K562 (cell line): ENCODE data around the gene STUM. TPM values are rescaled to one million over a fixed set of nuclear protein-coding genes. Genes with fewer than 3 reads are reported as not detected.

Source experiments
- ATAC-seq: fragments of 200-7000 bp; cut with Tn5 transposase; 3 replicates; pipeline ENCODE4 v1.9.1; 2020; ENCODE audit warnings: moderate library complexity
- BruUV-seq: library from RNA; stranded (reverse); fragments of 400-500 nt; replicated peaks from 2 replicates; lab custom pipeline; 2021; lab: Mats Ljungman, UMichigan
- CTCF ChIA-PET: fragments of 300-600 bp; formaldehyde crosslinking; extraction: SDS; loops from one replicate; lab custom pipeline; 2021; ENCODE audit warnings: low intra/inter-chr PET ratio; lab: Yijun Ruan, JAX
- POLR2A ChIA-PET: fragments of 300-600, 350-650 bp; sonication (Branson Sonifier 250); formaldehyde crosslinking; extraction: SDS; loops from one replicate; lab custom pipeline; 2021; ENCODE audit warnings: antibody characterized with exemption, inconsistent platforms; lab: Yijun Ruan, JAX
- DNase-seq, 4 experiments: peaks; one replicate each; pipeline versions ENCODE4 v3.0.0 to v3.0.0-alpha.2; 2011 to 2018; ENCODE audit warnings: low spot score in 3 of 4, mixed read lengths in 3 of 4; ENCODE audit errors: extremely low read depth in 1 of 4
- FAIRE-seq: peaks from 2 replicates; lab custom pipeline; 2011; peaks lifted over from hg19 to GRCh38; lab: Jason Lieb, UNC
- H2AFZ ChIP-seq: 2 replicates; pipeline ENCODE4 v1.6.0; 2011; ENCODE audit warnings: low read depth, low read length, control low read depth, inconsistent platforms
- H3K27ac ChIP-seq: fragments of 200-600 bp; 3 replicates; pipeline ENCODE4 v1.8.0; 2011; ENCODE audit warnings: low read depth, mild to moderate bottlenecking, control low read depth, inconsistent platforms, low read length, moderate library complexity, mixed read lengths; ENCODE audit errors: extremely low read depth
- H3K27me3 ChIP-seq, 2 experiments: fragments of 300-600 bp in 1 of 2; 2 replicates in 1 of 2; 3 replicates in 1 of 2; pipeline versions ENCODE4 v1.6.0 to v1.8.0; 2011; ENCODE audit warnings: inconsistent platforms in 2 of 2, low read length in 2 of 2, mild to moderate bottlenecking in 1 of 2, mixed read lengths in 1 of 2, moderate library complexity in 1 of 2; ENCODE audit not compliant: control insufficient read depth in 2 of 2, insufficient read depth in 2 of 2
- H3K36me3 ChIP-seq: fragments of 300-600 bp; 3 replicates; pipeline ENCODE4 v1.8.0; 2011; ENCODE audit warnings: mild to moderate bottlenecking, low read length, inconsistent platforms; ENCODE audit not compliant: control insufficient read depth, insufficient read depth
- H3K4me1 ChIP-seq, 2 experiments: fragments of 200-600 bp in 1 of 2; replicated peaks in 1 of 2; 2 replicates in 1 of 2; 3 replicates in 1 of 2; pipeline versions ENCODE4 v1.5.1 to v1.8.0; 2011; ENCODE audit warnings: inconsistent platforms in 2 of 2, low read length in 2 of 2, mild to moderate bottlenecking in 1 of 2, mixed read lengths in 1 of 2, moderate library complexity in 1 of 2; ENCODE audit not compliant: control insufficient read depth in 2 of 2, insufficient read depth in 2 of 2
- H3K4me2 ChIP-seq: 2 replicates; pipeline ENCODE4 v1.6.1; 2011; ENCODE audit warnings: low read length, control low read depth, inconsistent platforms, mixed read lengths; ENCODE audit not compliant: insufficient read depth
- H3K4me3 ChIP-seq: fragments of 200-600 bp; sonication (generic), shearing (Covaris generic); 2 replicates; pipeline ENCODE4 v1.5.1; 2016; ENCODE audit warnings: control low read depth, inconsistent platforms
- H3K79me2 ChIP-seq: fragments of 200-600 bp; 3 replicates; pipeline ENCODE4 v1.8.0; 2011; ENCODE audit warnings: low read length, inconsistent platforms; ENCODE audit not compliant: control insufficient read depth, insufficient read depth
- H3K9ac ChIP-seq, 2 experiments: 2 replicates each; pipeline versions ENCODE4 v1.6.0 to v1.6.1; 2011; ENCODE audit warnings: low read depth in 2 of 2, low read length in 2 of 2, control low read depth in 1 of 2, inconsistent platforms in 1 of 2, mild to moderate bottlenecking in 1 of 2, mixed read lengths in 1 of 2; ENCODE audit not compliant: insufficient read depth in 1 of 2
- H3K9me1 ChIP-seq: one replicate; pipeline ENCODE4 v1.6.0; 2011; ENCODE audit warnings: inconsistent platforms, mild to moderate bottlenecking, low read length, moderate library complexity; ENCODE audit not compliant: control insufficient read depth, insufficient read depth
- H3K9me3 ChIP-seq: replicated peaks from 2 replicates; pipeline ENCODE4 v1.5.1; 2011; ENCODE audit warnings: low read depth, low read length, inconsistent platforms; ENCODE audit not compliant: control insufficient read depth, insufficient read depth
- H4K20me1 ChIP-seq: replicated peaks from 2 replicates; pipeline ENCODE4 v1.6.1; 2011; ENCODE audit warnings: low read length, inconsistent platforms, mixed read lengths; ENCODE audit not compliant: control insufficient read depth, insufficient read depth
- CBFB ChIP-seq: sonication (generic); formaldehyde crosslinking; IDR thresholded peaks from 2 replicates; pipeline ENCODE4 v1.4.0; 2020; ENCODE audit warnings: mild to moderate bottlenecking, missing genetic modification reagents
- DACH1 ChIP-seq: fragments of 450-650 bp; IDR thresholded peaks from 2 replicates; pipeline ENCODE4 v1.6.1; 2018; ENCODE audit not compliant: partially characterized antibody
- ELF2 ChIP-seq: fragments of 250-450 bp; sonication (Bioruptor Pico); IDR thresholded peaks from 2 replicates; pipeline ENCODE4 v1.5.0; 2021; ENCODE audit warnings: mild to moderate bottlenecking
- KAT2B ChIP-seq: IDR thresholded peaks from one replicate; pipeline ENCODE4 v1.6.1; 2012; ENCODE audit warnings: low read depth, mild to moderate bottlenecking, control low read depth, inconsistent platforms, low read length, moderate library complexity
- SMARCE1 ChIP-seq: fragments of 450-650 bp; IDR thresholded peaks from 2 replicates; pipeline ENCODE4 v1.7.1; 2016; ENCODE audit warnings: mild to moderate bottlenecking
- ZNF445 ChIP-seq: fragments of 250-450 bp; sonication (Bioruptor Pico); IDR thresholded peaks from 2 replicates; pipeline ENCODE4 v1.4.0; 2020; ENCODE audit warnings: low read depth, mild to moderate bottlenecking, moderate library complexity
- WGBS: fragments of 100-300 bp; shearing (Covaris generic); methylation state at CpG from one replicate; pipeline ENCODE4 v1.1.6; 2016; ENCODE audit warnings: low coverage, mixed read lengths; ENCODE audit not compliant: insufficient coverage; ENCODE audit errors: missing lambda C conversion rate; 5-methylcytosine and 5-hydroxymethylcytosine counted together
- in situ Hi-C: fragments of 300-500 bp; cut with MboI; formaldehyde crosslinking; loops from 4 replicates; pipeline ENCODE4 v1.15.0; 2018; ENCODE audit warnings: inconsistent platforms, mixed read lengths
- intact Hi-C: fragments of 100-400 bp; cut with micrococcal nuclease; formaldehyde crosslinking; loops from 2 replicates; pipeline ENCODE4 v1.14.2; 2022
- polyA plus RNA-seq, 8 experiments: library from polyadenylated mRNA; depleted of rRNA in 4 of 8; stranded (reverse) in 5 of 8; unstranded in 3 of 8; fragments of >200 nt; fragmentation: Nextera tagmentation in 2 of 8; fragmentation: Illumina TruSeq in 1 of 8; extraction: Ambion mirVana in 2 of 8; extraction: Trizol in 1 of 8; gene quantifications; 2 replicates each; pipeline versions ENCODE4 v1.2.1 to v1.2.3, GENCODE V29; 2011 to 2014; ENCODE audit warnings: inconsistent platforms in 1 of 8, missing spikeins in 1 of 8
- total RNA-seq, 7 experiments: library from RNA; depleted of rRNA in 6 of 7; stranded (reverse); fragments of >200 nt in 6 of 7; fragmentation: Illumina TruSeq in 2 of 7; extraction: Trizol in 2 of 7; gene quantifications; 2 replicates each; pipeline versions ENCODE4 v1.2.1 to v1.2.3, GENCODE V29; 2011 to 2021; ENCODE audit warnings: low replicate concordance in 1 of 7
- TF ChIP-seq, protein P1 (sequence below): conservative IDR thresholded peaks from 2 replicates; pipeline ENCODE4 v1.6.1; 2011; ENCODE audit warnings: low read depth, mild to moderate bottlenecking, low read length; ENCODE audit not compliant: control insufficient read depth
- TF ChIP-seq, protein P2 (sequence below), 2 experiments: fragments of 450-650 bp; IDR thresholded peaks; 2 replicates each; pipeline ENCODE4 v1.6.1; 2016; ENCODE audit warnings: mild to moderate bottlenecking in 2 of 2, borderline replicate concordance in 1 of 2, low read depth in 1 of 2, moderate library complexity in 1 of 2
- TF ChIP-seq, protein P3 (sequence below): sonication (generic); formaldehyde crosslinking; IDR thresholded peaks from 2 replicates; pipeline ENCODE4 v1.8.1; 2023; ENCODE audit warnings: mild to moderate bottlenecking, missing genetic modification reagents, moderate library complexity

STUM gene
- total and polyA plus RNA-seq, 9 of the 15 experiments (the other 6 are each of a cell fraction or from before 2014, with no cell fraction given): not detected

DNA sequence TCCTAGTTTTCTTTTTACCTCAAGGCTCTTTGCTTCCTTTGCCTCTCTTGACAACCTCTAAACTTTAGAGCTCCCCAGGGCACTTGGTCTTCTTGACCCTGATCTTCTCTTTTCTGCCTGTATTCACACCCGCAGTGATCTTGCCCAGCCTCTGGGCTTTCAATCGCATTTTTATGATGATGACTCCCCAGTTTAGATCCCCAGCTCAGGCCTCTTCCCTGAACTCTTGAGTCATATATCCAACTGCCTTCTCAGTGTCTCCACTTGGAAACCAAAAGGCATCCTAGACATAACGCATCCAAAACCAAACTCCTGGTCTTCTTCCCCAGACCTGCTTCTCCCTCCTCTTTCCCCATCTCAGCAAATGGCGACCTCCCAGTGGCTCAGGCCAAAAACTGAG lies 6.5 kb downstream of the STUM start:
- no peak overlapping the region for H3K4me2 ChIP-seq
- H3K36me3 ChIP-seq: no peaks in the 10 kb centered on the region
- peaks cover 0 to 2% of the 10 kb centered on the region in 2 experiments; a peak in 3 of 5 replicates for H3K4me1 ChIP-seq
- no peaks in the 10 kb centered on the region for H3K9me1 ChIP-seq
- H4K20me1 ChIP-seq: no peaks in the 10 kb centered on the region
- WGBS: 2% methylated on average over 4 of the region's 4 CpGs
- no peak overlapping the region for H3K9ac ChIP-seq
- POLR2A ChIA-PET: no interaction called here
- no peak overlapping the region for H3K4me3 ChIP-seq
- H3K27ac ChIP-seq: no peak overlapping the region
- intact Hi-C loops: no loop called here
- CTCF ChIA-PET: no interaction called here
- no peak for FAIRE-seq
- H3K27me3 ChIP-seq: peaks cover 25 to 50% of the 10 kb centered on the region in 2 experiments
- no peak for DNase-seq
- ATAC-seq: no peak
- BruUV-seq: no TSS peak
- no peaks in the 10 kb centered on the region for H3K79me2 ChIP-seq
- H2AFZ ChIP-seq: no peak overlapping the region
- in situ Hi-C loops: no loop called here
- H3K9me3 ChIP-seq: no peaks in the 10 kb centered on the region
- TF ChIP-seq ELF2 (no peak), KAT2B (no peak), DACH1 (no peak), SMARCE1 (no peak), ZNF445 (CRISPR knock-in tag) (no peak), CBFB (CRISPR knock-in tag) (no peak)
- TF ChIP-seq, protein P1, sequence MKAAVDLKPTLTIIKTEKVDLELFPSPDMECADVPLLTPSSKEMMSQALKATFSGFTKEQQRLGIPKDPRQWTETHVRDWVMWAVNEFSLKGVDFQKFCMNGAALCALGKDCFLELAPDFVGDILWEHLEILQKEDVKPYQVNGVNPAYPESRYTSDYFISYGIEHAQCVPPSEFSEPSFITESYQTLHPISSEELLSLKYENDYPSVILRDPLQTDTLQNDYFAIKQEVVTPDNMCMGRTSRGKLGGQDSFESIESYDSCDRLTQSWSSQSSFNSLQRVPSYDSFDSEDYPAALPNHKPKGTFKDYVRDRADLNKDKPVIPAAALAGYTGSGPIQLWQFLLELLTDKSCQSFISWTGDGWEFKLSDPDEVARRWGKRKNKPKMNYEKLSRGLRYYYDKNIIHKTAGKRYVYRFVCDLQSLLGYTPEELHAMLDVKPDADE: no peak
- TF ChIP-seq, protein P2, sequence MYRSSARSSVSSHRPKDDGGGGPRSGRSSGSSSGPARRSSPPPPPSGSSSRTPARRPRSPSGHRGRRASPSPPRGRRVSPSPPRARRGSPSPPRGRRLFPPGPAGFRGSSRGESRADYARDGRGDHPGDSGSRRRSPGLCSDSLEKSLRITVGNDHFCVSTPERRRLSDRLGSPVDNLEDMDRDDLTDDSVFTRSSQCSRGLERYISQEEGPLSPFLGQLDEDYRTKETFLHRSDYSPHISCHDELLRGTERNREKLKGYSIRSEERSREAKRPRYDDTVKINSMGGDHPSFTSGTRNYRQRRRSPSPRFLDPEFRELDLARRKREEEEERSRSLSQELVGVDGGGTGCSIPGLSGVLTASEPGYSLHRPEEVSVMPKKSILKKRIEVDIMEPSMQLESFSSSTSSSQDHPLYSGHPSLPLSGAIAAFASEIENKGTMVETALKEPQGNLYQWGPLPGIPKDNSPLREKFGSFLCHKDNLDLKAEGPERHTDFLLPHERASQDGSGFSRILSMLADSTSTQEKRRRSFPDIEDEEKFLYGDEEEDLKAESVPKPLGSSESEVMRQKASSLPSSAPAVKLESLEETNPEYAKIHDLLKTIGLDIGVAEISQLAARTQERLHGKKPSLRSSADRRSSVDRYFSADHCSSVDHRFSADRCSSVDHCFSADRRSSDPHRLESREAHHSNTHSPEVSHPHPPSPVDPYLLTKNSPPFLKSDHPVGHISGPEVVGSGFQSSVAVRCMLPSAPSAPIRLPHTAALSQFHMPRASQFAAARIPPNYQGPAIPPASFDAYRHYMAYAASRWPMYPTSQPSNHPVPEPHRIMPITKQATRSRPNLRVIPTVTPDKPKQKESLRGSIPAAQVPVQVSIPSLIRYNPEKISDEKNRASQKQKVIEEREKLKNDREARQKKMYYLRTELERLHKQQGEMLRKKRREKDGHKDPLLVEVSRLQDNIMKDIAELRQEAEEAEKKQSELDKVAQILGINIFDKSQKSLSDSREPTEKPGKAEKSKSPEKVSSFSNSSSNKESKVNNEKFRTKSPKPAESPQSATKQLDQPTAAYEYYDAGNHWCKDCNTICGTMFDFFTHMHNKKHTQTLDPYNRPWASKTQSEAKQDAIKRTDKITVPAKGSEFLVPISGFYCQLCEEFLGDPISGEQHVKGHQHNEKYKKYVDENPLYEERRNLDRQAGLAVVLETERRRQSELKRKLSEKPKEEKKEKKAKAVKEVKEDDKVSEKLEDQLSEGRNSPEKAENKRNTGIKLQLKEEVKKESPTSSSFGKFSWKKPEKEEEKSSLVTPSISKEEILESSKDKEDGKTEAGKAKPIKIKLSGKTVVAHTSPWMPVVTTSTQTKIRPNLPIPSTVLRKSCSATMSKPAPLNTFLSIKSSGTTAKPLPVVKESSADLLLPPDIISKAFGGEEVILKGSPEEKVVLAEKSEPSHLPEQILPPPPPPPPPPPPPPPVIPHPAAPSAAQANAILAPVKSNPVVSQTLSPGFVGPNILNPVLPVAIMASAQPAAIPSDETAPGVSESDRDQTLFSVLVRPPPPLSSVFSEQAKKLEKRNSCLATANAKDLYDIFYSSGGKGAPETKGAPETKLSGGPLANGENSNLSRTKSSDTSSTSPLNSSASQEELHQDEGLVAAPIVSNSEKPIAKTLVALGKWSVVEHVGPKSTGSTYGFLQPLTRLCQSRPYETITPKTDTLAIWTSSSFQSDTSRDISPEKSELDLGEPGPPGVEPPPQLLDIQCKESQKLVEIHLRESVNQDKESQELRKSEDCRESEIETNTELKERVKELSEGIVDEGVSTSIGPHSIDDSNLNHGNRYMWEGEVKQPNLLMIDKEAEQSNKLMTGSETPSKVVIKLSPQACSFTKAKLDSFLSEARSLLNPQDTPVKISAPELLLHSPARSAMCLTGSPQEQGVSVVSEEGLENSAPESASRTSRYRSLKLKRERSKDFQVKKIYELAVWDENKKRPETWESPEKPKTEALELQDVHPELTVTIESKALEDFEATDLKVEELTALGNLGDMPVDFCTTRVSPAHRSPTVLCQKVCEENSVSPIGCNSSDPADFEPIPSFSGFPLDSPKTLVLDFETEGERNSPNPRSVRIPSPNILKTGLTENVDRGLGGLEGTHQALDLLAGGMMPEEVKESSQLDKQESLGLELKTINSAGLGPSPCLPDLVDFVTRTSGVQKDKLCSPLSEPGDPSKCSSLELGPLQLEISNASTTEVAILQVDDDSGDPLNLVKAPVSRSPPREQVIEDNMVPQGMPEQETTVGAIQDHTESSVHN (IDR thresholded peaks at IDR 0.05; ENCODE audit: borderline replicate concordance in 1 of 2, low read depth in 1 of 2): no peak
- TF ChIP-seq, protein P3, sequence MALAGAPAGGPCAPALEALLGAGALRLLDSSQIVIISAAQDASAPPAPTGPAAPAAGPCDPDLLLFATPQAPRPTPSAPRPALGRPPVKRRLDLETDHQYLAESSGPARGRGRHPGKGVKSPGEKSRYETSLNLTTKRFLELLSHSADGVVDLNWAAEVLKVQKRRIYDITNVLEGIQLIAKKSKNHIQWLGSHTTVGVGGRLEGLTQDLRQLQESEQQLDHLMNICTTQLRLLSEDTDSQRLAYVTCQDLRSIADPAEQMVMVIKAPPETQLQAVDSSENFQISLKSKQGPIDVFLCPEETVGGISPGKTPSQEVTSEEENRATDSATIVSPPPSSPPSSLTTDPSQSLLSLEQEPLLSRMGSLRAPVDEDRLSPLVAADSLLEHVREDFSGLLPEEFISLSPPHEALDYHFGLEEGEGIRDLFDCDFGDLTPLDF (CRISPR knock-in tag): no peak
